Measurements from ENCODE around the gene PIGO. TPM values are rescaled to one million over a fixed set of nuclear protein-coding genes. Genes with fewer than 3 reads are reported as not detected.

Gene PIGO
- total RNA-seq, 4 donors from 2014 or later = 16.1 to 23.2 (median 18.7) TPM

GRCh38 chr9:35102769-35103659 is 6.6 kb upstream of the PIGO start, which contains the start of gene STOML2:
Gene STOML2, minus strand, starts transcription at chr9:35103131. Its CDS starts 37 bp downstream, at chr9:35103094.
- 1 to 3% methylated on average over 50 to 51 of the region's 57 CpGs for WGBS, 2 donors
- H3K4me1 ChIP-seq = peaks cover 0 to 29% (median 14%) of the 10 kb centered on the region in 4 donors
- peak within 1 kb of the TSS; percentile 80 to 93 (median 90) for H3K27ac ChIP-seq
- peak; percentile 88 to 95 for DNase-seq (ENCODE audit: low spot score in 2 of 2)
- H3K9me3 ChIP-seq = no peaks in the 10 kb centered on the region
- TF ChIP-seq, protein P1, sequence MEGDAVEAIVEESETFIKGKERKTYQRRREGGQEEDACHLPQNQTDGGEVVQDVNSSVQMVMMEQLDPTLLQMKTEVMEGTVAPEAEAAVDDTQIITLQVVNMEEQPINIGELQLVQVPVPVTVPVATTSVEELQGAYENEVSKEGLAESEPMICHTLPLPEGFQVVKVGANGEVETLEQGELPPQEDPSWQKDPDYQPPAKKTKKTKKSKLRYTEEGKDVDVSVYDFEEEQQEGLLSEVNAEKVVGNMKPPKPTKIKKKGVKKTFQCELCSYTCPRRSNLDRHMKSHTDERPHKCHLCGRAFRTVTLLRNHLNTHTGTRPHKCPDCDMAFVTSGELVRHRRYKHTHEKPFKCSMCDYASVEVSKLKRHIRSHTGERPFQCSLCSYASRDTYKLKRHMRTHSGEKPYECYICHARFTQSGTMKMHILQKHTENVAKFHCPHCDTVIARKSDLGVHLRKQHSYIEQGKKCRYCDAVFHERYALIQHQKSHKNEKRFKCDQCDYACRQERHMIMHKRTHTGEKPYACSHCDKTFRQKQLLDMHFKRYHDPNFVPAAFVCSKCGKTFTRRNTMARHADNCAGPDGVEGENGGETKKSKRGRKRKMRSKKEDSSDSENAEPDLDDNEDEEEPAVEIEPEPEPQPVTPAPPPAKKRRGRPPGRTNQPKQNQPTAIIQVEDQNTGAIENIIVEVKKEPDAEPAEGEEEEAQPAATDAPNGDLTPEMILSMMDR (IDR thresholded peaks at IDR 0.05) = peak in 2 of 5 experiments; percentile 22 to 58
- TF ChIP-seq POLR2A (IDR thresholded peaks at IDR 0.05) (peak; percentile 30 to 74), EP300 (IDR thresholded peaks at IDR 0.05) (peak; percentile 76 to 93)
- H3K36me3 ChIP-seq = peaks cover 0 to 69% (median 16%) of the 10 kb centered on the region in 3 donors
- no peaks in the 10 kb centered on the region for H3K27me3 ChIP-seq
- H3K4me3 ChIP-seq = peak within 1 kb of the TSS; percentile 65 to 92 (median 80)

DNA sequence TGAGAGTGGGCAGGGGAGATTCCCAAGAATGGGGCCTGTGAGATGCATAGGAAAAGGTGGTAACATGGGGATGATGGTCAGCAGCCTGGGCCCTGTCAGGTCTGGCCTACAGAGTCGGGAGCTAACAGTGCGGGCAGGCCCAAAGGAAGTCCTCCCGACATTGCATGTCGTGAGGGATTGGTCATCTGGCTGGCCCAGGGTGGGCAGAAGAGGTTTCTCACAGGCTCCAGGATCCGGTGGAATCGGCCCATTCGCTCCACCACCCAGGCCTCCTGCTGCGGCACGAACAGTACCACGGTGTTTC is 6.0 kb upstream of the PIGO start:
- peak overlapping the region; percentile 80 to 93 (median 90) for H3K27ac ChIP-seq
- peaks cover 0 to 29% (median 14%) of the 10 kb centered on the region in 4 donors for H3K4me1 ChIP-seq
- 1 to 3% methylated on average over 10 of the region's 10 CpGs for WGBS, 2 donors
- DNase-seq (ENCODE audit: low spot score in 2 of 2) = no peak
- H3K9me3 ChIP-seq = no peaks in the 10 kb centered on the region
- TF ChIP-seq EP300 (IDR thresholded peaks at IDR 0.05) (no peak), POLR2A (IDR thresholded peaks at IDR 0.05) (no peak)
- TF ChIP-seq, protein P1 (IDR thresholded peaks at IDR 0.05) = no peak
- peak overlapping the region; percentile 65 to 92 (median 80) for H3K4me3 ChIP-seq
- peaks cover 0 to 63% (median 13%) of the 10 kb centered on the region in 3 donors for H3K36me3 ChIP-seq
- H3K27me3 ChIP-seq = no peaks in the 10 kb centered on the region

GRCh38 chr9:35097573-35097972 is 1.2 kb upstream of the PIGO start:
- Histone ChIP-seq H3K36me3 (peaks cover 0 to 47% (median under 1%) of the 10 kb centered on the region in 3 donors), H3K4me1 (peaks cover 0 to 34% (median 15%) of the 10 kb centered on the region in 4 donors), H3K4me3 (no peak overlapping the region), H3K9me3 (no peaks in the 10 kb centered on the region), H3K27ac (no peak overlapping the region), H3K27me3 (no peaks in the 10 kb centered on the region)
- no peak for DNase-seq (ENCODE audit: low spot score in 2 of 2)
- TF ChIP-seq POLR2A (IDR thresholded peaks at IDR 0.05) (no peak), EP300 (IDR thresholded peaks at IDR 0.05) (no peak)
- TF ChIP-seq, protein P1 (IDR thresholded peaks at IDR 0.05) = no peak
- WGBS, 2 donors = 94% methylated on average over 3 of the region's 3 CpGs

DNA sequence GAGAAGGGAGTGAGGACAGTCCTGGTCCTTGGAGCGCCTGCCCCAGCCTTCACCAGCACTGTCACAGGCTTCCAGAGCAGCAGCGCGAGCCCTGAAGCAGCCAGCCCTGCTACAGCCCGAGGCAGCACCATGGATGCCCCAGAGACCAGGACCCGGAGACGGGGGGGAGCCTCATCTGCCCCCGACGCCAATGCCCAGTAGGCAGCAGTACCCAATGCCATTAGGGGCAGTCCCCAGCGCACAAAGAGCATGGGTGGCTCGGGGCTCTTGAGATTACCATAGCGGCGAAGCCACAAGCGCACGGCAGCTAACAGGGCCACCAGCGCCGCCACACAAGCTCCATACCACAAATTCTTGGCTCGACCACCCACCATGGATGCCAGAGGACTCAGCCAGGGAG is 4.9 kb downstream of the PIGO start:
- TF ChIP-seq EP300 (IDR thresholded peaks at IDR 0.05) (no peak), POLR2A (IDR thresholded peaks at IDR 0.05) (no peak)
- TF ChIP-seq, protein P1 (IDR thresholded peaks at IDR 0.05) = no peak
- H3K36me3 ChIP-seq = peaks cover 0 to 76% (median 6%) of the 10 kb centered on the region in 3 donors
- 92 to 96% methylated on average over 9 to 17 of the region's 17 CpGs for WGBS, 2 donors

GRCh38 chr9:35089434-35089833 is 7.0 kb downstream of the PIGO start:
- H3K36me3 ChIP-seq = peaks cover 0 to 89% (median 6%) of the 10 kb centered on the region in 3 donors
- H3K27ac ChIP-seq = no peak overlapping the region
- H3K27me3 ChIP-seq = no peaks in the 10 kb centered on the region
- 93 to 95% methylated on average over 2 of the region's 2 CpGs for WGBS, 2 donors
- H3K4me1 ChIP-seq = no peaks in the 10 kb centered on the region
- DNase-seq (ENCODE audit: low spot score in 2 of 2) = no peak
- no peaks in the 10 kb centered on the region for H3K9me3 ChIP-seq
- TF ChIP-seq EP300 (IDR thresholded peaks at IDR 0.05) (no peak), POLR2A (IDR thresholded peaks at IDR 0.05) (no peak)
- TF ChIP-seq, protein P1 (IDR thresholded peaks at IDR 0.05) = no peak
- no peak overlapping the region for H3K4me3 ChIP-seq

More for the DNA sequence above, 4.9 kb downstream of the PIGO start:
- DNase-seq (ENCODE audit: low spot score in 2 of 2) = no peak
- Histone ChIP-seq H3K4me1 (peaks cover 0 to 12% (median 7%) of the 10 kb centered on the region in 4 donors), H3K27ac (no peak overlapping the region), H3K9me3 (no peaks in the 10 kb centered on the region), H3K27me3 (no peaks in the 10 kb centered on the region), H3K4me3 (no peak overlapping the region)
